ENCODE results near the gene TBC1D22B.

- no peak for TF ChIP-seq EZH2phosphoT487 (IDR thresholded peaks at IDR 0.05; ENCODE audit: borderline replicate concordance)
- no peak for TF ChIP-seq CTCF (conservative IDR thresholded peaks at IDR 0.05; ENCODE audit: low read length)
Measured at GRCh38 chr6:37344308-37344707, 86.7 kb downstream of the TBC1D22B start.

Data from Loucy (cell line).